ENCODE data around the gene LMAN2L.
A peak's percentile ranks its signal among the peaks of the same experiment; 100 is the strongest.

LMAN2L gene, protein sequence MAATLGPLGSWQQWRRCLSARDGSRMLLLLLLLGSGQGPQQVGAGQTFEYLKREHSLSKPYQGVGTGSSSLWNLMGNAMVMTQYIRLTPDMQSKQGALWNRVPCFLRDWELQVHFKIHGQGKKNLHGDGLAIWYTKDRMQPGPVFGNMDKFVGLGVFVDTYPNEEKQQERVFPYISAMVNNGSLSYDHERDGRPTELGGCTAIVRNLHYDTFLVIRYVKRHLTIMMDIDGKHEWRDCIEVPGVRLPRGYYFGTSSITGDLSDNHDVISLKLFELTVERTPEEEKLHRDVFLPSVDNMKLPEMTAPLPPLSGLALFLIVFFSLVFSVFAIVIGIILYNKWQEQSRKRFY

DNA sequence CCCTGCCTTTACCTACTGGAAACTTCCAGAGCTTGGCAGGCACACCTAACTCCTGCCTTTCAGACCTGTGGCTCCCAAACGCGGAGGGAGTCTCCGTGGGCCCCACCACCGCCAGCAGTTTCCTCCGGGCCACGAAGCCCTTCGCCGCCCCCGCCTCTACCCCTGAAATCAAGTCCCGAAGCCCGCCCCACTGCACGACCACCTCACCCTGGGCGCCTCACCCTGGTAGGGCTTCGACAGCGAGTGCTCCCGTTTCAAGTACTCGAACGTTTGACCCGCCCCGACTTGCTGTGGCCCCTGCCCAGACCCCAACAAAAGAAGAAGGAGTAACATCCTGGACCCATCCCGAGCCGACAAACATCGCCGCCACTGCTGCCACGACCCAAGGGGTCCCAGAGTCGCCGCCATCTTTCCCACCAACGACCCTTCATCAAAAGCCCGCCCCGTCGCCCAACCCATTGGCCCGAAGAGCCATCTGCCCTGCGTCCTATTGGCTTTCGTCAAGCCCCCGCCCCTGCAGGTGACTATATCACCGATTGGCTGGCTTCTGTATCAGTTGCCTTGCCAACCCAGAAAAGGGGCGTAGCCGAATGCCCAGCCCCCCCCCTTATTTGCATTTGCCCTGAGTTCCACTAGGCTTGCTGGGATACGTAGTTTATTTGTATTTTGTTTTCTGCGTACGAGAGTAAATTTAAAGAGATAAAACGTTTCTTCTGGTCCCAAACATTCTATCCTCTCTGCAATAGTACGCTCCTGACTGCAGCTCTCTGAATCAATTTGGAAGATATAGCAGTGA, at the start of gene LMAN2L:
Gene LMAN2L (minus strand): TSS at position 432 of the 796 bp plus-strand sequence. CDS start 24 bp downstream, at position 408.
- DNase-seq, result peak; percentile 86

DNA sequence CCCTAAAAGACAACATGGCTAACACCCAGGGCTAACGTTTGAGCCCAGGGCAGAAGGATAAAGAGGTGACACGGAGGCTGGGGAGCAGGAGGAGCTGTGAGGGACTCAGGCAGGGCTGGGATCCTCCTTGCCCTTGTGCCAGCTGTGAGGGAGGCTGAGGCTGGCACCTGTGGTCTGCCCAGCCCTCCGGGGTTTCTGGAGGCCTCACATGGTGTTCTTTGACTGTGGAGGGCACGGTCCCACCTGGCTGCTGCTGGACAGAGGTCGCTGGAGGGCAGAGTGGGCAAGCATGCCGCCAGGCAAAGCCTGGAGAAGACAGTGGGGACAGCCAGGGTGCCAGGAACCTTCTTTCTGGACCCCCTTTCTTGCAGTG, 49.4 kb upstream of the LMAN2L start:
- no peak for DNase-seq

DNA sequence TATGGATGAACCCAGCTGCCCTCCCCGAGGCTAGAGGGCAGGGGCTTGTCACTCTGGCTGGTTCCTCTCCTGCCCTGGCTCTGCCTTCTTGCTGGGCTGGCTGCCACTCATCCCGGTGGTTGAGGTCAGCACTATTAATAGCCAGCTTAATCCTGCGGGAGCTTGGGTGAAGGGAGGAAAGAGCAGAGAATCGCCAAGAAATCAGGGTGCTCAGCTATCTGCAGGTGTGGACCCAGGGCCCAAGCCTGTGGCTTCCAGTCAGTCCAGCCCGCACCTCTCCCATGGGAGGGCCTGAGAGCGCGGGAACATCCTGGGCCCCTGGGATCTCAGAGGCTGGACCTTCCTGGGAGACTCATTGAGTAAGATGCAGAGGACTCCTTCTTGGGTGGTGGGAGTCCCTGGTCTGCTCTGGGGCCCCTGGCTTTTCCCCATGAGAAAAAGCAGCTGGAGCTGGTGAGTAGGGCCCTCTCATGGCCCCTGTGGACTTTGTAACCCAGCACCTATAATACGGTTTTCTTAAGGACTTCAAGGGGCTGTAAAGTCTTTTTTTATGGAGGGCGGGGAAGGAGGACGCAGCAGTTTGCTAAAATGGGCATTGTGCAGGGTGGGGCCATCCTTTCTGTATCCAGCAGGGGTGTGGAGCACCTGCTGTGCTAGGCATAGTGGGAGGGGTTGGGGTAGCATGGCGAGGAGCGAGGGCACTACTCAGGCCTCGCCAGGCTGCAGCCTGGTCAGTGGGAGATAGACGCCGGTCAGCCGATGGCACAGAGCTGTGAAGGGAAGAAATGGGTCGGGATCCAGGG, 48.8 kb upstream of the LMAN2L start:
- no peak for DNase-seq

DNA sequence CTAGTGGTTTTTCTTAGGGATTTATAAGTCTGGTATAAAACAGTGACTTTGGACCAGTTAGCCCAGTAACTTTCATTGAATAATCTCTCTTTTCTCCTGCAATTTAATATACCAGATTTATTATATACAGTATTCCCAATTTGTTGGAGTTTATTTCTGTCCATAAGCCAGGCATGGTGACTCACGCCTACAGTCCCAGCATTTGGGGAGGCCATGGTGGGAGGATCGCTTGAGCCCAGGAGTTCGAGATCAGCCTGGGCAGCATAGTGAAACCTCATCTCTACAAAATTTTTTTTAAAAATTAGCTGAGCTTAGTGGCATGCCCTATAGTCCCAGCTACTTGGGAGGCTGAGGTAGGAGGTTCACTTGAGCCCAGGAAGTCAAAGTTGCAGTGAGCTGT, 47.5 kb upstream of the LMAN2L start:
- DNase-seq, result no peak

DNA sequence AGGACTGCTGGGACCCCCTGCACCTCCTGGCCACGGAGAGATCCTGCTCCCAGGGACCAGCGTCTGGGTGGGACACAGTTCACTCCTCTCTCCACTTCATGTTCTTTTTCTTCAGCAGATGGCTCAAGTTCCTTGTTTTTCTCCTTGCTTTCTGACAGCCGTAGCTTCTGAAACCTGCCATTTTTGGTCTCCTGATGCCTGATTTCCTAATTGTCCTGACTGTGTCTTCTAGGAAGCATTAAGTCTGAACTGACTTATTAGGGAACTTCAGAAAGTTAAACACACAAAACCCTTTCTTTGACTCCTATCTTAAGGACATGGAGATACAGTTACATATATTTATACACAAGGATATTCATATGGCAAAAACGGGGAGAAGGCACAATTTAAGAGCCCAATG, 43.5 kb upstream of the LMAN2L start:
- no peak for DNase-seq

DNA sequence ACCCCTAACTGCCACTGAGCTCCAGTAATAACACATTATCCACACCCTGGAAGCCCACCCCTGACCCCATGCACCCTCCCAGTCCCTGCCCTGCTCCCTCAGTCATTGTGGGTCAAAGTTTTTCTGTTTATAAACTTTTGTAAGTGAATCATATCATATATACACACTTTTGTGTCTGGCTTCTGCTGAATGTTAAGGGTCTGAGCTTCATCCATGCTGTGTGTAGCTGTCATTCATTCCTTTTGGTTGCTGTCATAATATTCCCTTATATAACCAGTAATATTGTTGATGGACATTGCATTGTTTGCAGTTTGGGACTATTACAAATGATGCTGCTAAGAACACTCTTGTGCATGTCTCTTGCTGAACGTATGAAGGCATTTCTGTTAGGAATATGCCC, 35.3 kb upstream of the LMAN2L start:
- no peak for DNase-seq

DNA sequence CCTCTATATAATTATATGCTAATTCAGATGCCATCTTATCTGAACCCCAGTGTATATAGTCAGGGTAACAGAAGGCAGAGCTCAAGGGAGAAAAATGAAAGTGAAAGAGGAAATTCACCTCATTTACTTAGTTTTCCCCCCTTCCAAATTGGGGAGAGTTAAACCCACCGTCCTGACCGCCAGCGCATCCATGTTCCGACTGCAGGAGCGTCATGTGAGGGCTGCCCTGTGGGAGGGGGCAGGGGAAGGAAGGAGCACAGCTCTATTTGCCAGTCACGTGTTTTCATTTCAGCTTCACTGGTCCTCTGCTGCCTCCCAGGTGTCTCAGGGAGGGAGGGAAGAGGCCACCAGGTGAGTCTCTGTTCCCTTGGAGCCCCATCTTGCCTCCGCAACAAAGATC, 34.1 kb upstream of the LMAN2L start:
- peak; percentile 75 for DNase-seq

DNA sequence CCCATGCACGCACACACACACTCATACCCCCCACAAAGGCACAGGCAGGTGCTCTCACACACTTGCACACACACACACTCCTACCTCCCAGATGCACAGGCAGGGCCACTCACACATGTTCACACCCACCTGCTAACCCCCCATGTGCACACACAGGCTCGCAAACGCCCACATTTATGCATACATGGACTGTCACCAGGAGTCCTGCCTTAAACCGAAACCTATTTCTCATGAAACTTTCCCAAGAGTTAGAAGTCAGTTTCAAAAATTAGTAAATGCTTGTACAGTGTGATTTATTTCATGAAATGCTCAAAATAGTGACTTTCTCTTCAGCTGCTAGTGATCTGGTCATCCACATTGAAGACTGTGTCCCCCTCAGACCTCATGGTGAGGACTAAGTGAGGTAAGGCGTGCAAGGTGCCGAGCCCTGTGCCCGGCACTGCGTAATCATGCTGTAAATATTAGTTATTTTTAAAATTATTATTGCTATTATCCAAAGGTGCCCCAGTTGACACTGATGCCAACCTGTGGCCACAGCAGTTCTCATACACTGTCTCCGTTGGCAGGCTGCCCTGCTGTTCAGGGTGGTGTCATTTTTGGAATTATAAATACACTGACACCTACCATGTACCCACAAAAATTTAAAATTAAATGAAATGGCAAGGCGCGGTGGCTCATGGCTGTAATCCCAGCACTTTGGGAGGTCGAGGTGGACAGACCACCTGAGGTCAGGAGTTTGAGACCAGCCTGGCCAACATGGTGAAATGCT, 33.2 kb upstream of the LMAN2L start:
- no peak for DNase-seq

DNA sequence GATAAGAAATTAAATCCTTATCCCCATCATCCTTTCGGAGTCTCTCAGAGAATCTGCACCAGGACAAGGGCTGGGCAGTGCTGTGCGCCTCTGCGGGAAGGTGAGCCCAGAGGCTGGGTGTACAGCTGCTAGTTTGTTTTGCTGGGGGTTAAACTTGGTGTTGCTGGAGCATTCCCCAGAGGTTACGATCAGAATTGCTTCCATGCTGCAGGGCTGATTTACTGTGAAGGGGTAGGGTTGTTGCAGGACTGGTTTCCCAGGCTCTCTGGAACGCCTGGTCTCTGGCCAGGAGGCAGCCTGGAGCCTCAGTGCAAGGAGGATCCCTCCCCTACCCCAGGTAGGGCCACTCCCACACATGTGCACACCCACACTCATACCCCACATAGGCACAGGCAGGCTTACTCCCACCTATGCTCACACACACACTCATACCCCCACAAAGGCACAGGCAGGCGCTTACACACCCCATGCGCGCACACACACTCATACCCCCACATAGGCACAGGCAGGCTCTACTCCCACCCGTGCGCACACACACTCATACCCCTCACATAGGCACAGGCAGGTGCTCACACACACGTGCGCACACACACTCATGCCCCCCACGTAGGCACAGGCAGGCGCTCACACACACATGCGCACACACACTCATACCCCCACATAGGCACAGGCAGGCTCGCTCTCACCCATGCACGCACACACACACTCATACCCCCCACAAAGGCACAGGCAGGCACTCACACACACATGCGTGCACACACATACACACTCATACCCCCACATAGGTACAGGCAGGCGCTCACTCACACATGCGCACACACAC, 32.1 kb upstream of the LMAN2L start:
- DNase-seq, result peak; percentile 60

DNA sequence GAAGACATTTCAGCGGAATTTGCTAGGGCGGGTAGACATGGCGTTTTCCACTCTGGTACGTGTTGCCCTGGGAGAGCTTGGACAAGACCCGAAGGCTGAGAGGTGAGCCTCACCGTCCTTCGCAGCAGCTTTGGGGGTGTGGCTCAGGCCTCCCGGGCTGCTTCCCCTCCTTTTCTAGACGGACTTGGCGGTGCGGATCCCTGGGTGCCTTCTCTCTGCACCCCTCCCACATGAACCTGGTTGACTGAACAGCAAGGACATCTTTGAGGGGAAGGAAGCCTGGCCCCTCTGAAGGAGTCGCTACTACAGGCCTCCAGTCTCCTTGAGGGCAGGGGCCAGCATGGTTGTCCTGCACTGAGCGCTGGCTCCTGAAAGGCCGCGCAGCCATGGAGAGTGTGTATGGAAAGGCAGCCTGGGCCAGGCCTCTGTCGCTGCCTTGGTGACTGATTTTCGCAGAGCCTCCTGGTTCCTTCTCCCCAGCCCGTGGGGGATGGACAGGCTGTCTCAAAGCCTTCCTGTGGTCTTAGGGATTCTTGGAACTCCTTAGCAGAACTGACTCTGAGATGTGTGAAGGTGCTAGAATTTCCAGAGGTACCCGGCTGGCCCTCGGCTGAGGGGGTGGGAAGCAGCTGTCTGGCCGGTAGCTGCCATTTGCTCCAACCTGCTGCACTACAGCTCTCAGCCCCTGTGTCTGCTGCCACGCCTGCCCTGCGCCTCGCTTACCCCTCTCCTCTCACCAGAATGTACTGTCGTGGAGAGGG, 30.8 kb upstream of the LMAN2L start:
- no peak for DNase-seq

DNA sequence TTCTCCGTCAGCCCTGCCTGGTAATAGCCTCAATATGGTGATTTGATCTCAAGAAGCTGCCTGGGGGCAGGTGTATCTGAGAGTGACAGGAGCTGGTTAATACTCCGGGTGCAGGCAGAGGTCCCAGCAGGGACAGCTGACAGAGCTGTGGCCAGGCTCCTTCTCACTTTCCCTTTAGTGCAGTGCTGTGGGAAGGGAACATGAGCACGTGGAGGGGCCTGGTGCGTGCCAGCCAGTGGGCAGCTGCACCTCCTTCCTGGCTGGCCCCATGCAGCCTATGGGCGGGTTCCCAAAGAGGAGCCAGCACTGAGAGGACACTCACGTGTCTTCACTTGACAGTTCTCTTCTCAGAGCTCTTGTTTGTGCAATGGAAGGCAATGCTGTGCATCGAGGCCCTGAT, 29.9 kb upstream of the LMAN2L start:
- DNase-seq, result peak; percentile 53

DNA sequence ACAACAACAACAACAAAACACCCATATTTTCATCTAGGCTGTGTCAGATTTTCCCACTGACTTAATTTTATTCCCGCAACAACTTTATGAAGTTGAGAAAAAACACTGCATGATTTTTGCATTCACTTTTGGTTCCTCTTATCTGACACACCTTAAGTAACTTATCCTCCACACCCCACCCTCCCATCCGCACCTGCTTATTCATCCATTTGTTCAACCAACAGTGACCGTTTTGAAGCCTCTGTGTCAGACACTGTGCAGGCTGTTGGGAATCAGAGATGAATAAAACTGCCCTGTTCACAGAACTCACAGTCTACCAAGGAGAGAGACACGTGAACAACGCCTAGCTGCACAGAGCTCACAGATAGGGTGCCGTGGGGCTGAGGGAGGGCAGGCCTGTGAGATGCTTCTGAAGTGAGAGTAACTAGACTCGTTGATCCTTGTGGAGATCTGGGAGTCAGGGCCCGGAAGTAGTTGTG, 28.3 kb upstream of the LMAN2L start:
- DNase-seq, result no peak

DNA sequence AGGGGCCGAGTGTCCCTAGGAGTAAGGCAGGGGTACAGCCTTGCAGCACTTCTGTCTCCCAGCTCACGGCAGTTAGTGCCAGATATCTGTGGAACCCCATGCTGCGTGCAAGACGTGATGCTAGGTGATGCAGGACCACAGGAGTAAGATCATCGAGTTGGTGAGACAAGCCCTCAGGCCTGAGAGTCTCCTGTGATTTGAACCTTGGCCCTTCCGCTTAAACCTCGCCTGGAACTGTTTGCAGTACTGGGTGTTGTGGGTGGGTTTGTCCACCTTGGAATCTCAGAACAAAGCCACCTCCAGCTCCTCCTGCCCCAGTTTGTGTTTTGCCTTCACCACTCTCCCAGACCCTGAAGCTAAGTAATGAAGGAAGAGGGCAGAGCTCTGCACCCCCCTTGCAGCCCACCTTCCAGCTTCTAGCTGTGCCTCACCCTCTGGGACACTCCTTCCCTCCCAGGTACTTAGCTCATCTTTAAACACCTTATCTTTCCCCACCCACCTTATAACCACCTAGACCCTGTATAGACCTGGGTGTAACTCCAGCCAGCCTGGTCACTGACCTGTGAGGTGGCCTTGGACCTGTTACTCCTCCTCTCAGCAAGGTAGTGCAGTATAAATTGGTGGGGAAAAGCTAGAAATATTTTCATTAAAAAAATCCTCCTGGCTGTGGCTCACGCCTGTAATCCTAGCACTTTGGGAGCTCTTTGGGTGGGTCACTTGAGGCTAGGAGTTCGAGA, 27.4 kb upstream of the LMAN2L start:
- DNase-seq, result no peak

DNA sequence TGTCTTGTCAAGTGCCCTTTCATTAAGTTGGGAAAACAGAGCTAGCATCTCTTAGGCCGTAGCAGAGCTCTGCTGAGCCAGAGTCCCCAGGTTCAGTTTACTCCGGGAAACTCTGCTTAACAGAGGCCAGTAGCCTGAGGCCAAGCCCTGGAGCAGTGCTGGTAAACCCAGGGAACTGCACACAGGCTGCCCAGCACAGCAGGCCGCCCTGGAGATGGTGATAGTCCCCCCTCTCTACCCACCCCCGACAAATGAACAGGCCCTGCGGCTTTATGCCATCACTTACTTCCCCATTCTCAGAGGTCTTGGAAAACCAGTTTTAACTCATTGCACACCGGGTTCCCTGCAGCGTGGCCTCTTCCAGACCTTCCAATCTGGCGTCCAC, 24.4 kb upstream of the LMAN2L start:
- DNase-seq, result peak; percentile 15

DNA sequence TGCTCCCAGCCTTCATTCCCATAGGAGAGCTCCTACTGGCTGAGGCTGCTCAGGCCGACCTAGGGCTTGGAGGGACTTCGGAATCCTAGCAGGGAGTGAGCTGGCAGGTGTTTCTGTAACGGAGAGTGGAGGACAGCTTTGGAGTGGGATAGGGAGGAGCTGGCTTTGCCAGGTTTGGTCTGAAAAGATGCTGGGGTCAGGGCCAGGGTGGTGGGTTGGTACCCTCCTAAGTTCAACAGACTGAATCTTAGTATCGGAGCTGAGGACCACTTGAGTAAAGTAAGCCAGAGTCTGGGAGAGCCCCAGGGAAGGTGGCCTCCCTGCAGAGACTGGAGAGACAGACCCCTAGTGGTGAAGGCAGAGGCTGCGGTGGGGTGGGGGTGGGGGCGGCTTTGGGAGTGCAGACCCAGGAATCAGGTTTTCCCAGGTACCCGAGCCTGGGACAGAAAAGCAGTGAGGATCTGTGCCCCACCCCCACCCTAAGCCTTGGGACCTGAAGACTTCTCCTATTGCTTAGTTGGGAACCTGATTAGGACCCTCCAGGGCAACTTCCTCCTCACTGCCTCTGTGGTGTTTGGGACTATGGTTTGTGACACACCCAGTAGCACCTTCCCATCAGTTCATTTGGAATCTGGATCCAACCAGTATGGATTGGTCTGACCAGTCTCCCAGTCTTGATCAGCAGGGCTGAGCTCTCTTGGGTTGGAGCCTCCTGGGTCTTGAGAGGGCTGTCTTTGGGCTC, 23.8 kb upstream of the LMAN2L start:
- peak; percentile 46 for DNase-seq

DNA sequence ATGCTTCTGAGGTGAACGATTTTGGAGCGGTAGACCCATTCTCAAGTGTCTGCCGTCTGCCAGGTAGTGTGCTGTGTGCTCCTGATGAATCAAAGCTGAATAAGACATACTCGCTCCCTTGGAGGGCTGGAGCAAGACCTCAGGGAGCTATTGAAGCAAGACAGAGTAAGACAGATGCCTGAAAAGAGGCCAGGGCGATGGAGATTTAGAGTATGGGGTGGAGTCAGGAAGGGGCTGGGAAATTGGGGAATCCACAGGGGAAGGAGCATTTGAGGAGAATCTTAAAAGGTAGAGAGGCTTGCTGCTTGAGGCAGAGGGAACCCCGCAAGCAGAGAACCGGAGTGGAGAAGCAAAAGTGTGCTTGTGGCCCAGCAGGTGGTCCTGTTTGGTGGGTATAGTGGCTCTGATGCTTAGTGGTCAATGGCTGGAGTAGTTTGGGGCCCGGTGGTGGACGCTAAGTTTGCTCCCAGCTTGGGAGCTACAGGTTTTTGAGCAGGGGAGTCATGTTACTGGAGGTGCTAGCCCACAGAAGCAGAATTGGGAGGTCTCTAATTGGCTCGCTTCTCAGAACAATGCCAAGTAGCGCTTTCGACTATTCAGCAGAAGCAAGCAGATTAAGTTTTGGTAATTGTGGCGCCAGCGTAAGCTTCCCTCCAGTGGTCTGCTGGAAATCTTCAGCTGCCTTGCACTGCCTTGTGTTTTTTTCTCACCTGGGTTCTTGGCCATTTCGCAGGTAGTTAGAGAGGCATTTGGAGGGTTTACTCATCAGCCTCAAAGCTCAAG, 22.9 kb upstream of the LMAN2L start:
- peak; percentile 47 for DNase-seq

DNA sequence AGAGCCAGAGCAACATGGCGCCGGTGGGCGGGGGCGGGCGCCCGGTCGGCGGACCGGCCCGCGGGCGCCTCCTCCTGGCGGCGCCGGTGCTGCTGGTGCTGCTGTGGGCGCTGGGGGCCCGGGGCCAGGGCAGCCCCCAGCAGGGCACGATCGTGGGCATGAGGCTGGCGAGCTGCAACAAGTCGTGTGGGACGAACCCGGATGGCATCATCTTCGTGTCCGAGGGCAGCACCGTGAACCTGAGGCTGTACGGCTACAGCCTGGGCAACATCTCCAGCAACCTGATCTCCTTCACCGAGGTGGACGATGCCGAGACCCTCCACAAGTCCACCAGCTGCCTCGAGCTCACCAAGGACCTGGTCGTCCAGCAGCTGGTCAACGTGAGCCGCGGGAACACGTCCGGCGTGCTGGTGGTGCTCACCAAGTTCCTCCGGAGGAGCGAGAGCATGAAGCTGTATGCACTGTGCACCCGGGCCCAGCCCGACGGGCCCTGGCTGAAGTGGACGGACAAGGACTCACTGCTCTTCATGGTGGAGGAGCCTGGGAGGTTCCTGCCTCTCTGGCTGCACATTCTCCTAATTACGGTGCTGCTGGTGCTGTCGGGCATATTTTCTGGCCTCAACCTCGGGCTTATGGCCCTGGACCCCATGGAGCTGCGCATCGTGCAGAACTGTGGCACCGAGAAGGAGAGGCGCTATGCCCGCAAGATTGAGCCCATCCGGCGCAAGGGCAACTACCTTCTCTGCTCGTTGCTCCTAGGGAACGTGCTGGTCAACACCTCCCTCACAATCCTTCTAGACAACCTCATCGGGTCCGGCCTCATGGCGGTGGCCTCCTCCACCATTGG, 21.3 kb upstream of the LMAN2L start:
- DNase-seq, result peak; percentile 22

All from NCI-H510A treated with DMSO at 0.1 percent for 48 hours (cell line).